ENCODE measurements around the gene RPH3AL. TPM values are rescaled to one million over a fixed set of nuclear protein-coding genes. Genes with fewer than 3 reads are reported as not detected.

Gene RPH3AL
- total RNA-seq, 1 experiment from 2014 or later, result 26.0 TPM

- ChIA-PET POLR2A (ENCODE audit: unreplicated experiment) (no interaction called here), CTCF (no interaction called here)
- Histone ChIP-seq H3K36me3 (ENCODE audit: low read depth) (no peaks in the 10 kb centered on the region), H4K20me1 (ENCODE audit: insufficient read depth) (no peaks in the 10 kb centered on the region), H3K9me2 (ENCODE audit: insufficient read depth) (no peaks in the 10 kb centered on the region), H3F3A (ENCODE audit: insufficient read depth, low read depth) (no peaks in the 10 kb centered on the region), H2AFZ (no peak overlapping the region), H3K27ac (no peak overlapping the region), H3K4me1 (replicated peaks; ENCODE audit: insufficient read depth) (no peaks in the 10 kb centered on the region), H3K79me2 (ENCODE audit: low read depth) (no peaks in the 10 kb centered on the region), H3K27me3 (ENCODE audit: insufficient read depth, low read depth) (peaks cover 8% of the 10 kb centered on the region), H3K9me3 (ENCODE audit: insufficient read depth, low read depth) (no peaks in the 10 kb centered on the region), H3K4me2 (no peak overlapping the region), H3K4me3 (no peak overlapping the region)
- intact Hi-C loops (cut with micrococcal nuclease; ENCODE audit: unreplicated experiment), result no loop called here
- TF ChIP-seq EZH2 (IDR thresholded peaks at IDR 0.05; ENCODE audit: low read depth), result no peak
- TF ChIP-seq, protein P1, sequence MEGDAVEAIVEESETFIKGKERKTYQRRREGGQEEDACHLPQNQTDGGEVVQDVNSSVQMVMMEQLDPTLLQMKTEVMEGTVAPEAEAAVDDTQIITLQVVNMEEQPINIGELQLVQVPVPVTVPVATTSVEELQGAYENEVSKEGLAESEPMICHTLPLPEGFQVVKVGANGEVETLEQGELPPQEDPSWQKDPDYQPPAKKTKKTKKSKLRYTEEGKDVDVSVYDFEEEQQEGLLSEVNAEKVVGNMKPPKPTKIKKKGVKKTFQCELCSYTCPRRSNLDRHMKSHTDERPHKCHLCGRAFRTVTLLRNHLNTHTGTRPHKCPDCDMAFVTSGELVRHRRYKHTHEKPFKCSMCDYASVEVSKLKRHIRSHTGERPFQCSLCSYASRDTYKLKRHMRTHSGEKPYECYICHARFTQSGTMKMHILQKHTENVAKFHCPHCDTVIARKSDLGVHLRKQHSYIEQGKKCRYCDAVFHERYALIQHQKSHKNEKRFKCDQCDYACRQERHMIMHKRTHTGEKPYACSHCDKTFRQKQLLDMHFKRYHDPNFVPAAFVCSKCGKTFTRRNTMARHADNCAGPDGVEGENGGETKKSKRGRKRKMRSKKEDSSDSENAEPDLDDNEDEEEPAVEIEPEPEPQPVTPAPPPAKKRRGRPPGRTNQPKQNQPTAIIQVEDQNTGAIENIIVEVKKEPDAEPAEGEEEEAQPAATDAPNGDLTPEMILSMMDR (conservative IDR thresholded peaks at IDR 0.05), result no peak
- no TSS peak for BruUV-seq (replicated peaks)
- DNase-seq, result no peak
Observed at GRCh38 chr17:259341-259976, 93.1 kb downstream of the RPH3AL start.

GRCh38 chr17:258906-259305, 93.7 kb downstream of the RPH3AL start:
- TF ChIP-seq, protein P1 (conservative IDR thresholded peaks at IDR 0.05), result no peak
- no peak for TF ChIP-seq EZH2 (IDR thresholded peaks at IDR 0.05; ENCODE audit: low read depth)
- no peaks in the 10 kb centered on the region for H3K9me3 ChIP-seq (ENCODE audit: insufficient read depth, low read depth)
- H3F3A ChIP-seq (ENCODE audit: insufficient read depth, low read depth), result no peaks in the 10 kb centered on the region
- no peak overlapping the region for H3K4me2 ChIP-seq
- BruUV-seq (replicated peaks), result no TSS peak
- no peak overlapping the region for H3K27ac ChIP-seq
- H4K20me1 ChIP-seq (ENCODE audit: insufficient read depth), result no peaks in the 10 kb centered on the region
- no peaks in the 10 kb centered on the region for H3K79me2 ChIP-seq (ENCODE audit: low read depth)
- DNase-seq, result no peak
- no peaks in the 10 kb centered on the region for H3K9me2 ChIP-seq (ENCODE audit: insufficient read depth)
- intact Hi-C loops (cut with micrococcal nuclease; ENCODE audit: unreplicated experiment), result no loop called here
- ChIA-PET CTCF (no interaction called here), POLR2A (ENCODE audit: unreplicated experiment) (no interaction called here)
- peaks cover 8% of the 10 kb centered on the region for H3K27me3 ChIP-seq (ENCODE audit: insufficient read depth, low read depth)
- H2AFZ ChIP-seq, result no peak overlapping the region
- H3K4me3 ChIP-seq, result no peak overlapping the region
- no peaks in the 10 kb centered on the region for H3K4me1 ChIP-seq (replicated peaks; ENCODE audit: insufficient read depth)
- no peaks in the 10 kb centered on the region for H3K36me3 ChIP-seq (ENCODE audit: low read depth)

DNA sequence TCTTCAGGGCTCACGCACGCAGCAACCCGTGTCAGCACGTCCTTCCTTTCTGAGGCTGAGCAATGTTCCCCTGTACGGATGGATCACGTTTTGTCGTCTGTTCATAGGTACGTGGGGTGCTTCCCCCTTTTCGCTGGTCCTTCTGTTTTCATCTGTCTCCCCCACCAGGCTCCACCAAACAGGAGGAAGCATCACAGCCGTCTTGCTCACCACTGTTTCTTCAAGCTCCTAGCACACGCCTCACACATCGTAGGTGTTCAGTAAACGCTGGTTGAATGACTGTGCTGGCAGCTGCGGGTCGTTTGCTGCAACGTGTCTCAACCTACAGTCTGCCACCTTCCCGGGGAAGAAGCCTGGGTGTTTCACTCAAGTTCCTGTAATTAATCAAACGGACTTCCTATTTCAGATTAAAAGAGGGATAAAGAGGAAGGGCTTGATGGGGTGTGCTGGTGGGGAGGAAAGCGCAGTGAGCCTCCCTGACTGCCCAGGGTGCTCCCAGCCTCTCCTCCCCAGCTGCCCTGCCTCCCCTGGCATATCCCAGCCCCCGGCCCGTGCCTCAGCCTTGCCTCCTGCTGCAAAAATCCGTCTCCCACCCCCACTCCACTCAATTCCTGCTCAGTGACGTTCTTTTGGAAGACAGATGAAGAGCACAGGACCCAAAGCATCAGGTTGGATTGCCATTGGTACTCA, 94.4 kb downstream of the RPH3AL start:
- no TSS peak for BruUV-seq (replicated peaks)
- POLR2A ChIA-PET (ENCODE audit: unreplicated experiment), result no interaction called here

More for the DNA sequence above, 94.4 kb downstream of the RPH3AL start:
- no peak for TF ChIP-seq EZH2 (IDR thresholded peaks at IDR 0.05; ENCODE audit: low read depth)
- TF ChIP-seq, protein P1 (conservative IDR thresholded peaks at IDR 0.05), result no peak
- CTCF ChIA-PET, result no interaction called here
- intact Hi-C loops (cut with micrococcal nuclease; ENCODE audit: unreplicated experiment), result no loop called here
- no peak overlapping the region for H3K4me2 ChIP-seq
- no peak overlapping the region for H3K4me3 ChIP-seq
- no peaks in the 10 kb centered on the region for H4K20me1 ChIP-seq (ENCODE audit: insufficient read depth)
- H3K36me3 ChIP-seq (ENCODE audit: low read depth), result no peaks in the 10 kb centered on the region
- peaks cover 8% of the 10 kb centered on the region for H3K27me3 ChIP-seq (ENCODE audit: insufficient read depth, low read depth)
- no peak for DNase-seq
- H3K4me1 ChIP-seq (replicated peaks; ENCODE audit: insufficient read depth), result no peaks in the 10 kb centered on the region
- no peaks in the 10 kb centered on the region for H3F3A ChIP-seq (ENCODE audit: insufficient read depth, low read depth)
- H3K9me2 ChIP-seq (ENCODE audit: insufficient read depth), result no peaks in the 10 kb centered on the region
- no peaks in the 10 kb centered on the region for H3K79me2 ChIP-seq (ENCODE audit: low read depth)
- H3K9me3 ChIP-seq (ENCODE audit: insufficient read depth, low read depth), result no peaks in the 10 kb centered on the region
- no peak overlapping the region for H2AFZ ChIP-seq
- H3K27ac ChIP-seq, result no peak overlapping the region
